ENCODE measurements around the gene SCYGR3. TPM values are rescaled to one million over a fixed set of nuclear protein-coding genes. Genes with fewer than 3 reads are reported as not detected.

The SCYGR3 gene
- total RNA-seq, 2 experiments from 2014 or later: not detected

DNA sequence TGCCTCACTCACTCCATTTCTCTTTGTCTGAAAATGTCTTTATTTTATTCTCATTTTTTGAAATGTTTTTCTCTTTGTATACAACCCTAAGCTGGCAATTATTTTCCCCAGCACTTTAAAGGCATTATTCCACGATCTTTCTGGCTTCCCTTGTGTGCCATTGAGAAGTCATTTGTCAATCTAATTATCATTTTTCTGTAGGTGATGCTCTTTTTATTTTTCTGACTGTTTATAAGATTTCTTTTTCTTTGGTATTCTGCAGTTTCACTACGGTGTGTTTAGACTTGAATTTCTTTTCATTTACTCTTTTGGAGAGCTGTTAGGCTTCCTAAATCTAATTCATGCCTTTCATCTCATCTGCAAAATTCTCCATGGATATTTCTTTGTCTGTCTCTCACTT lies 10.8 kb upstream of the SCYGR3 start:
- Histone ChIP-seq H3K9me3 (ENCODE audit: control insufficient read depth in 1 of 2, insufficient read depth in 1 of 2, low read length in 2 of 2) (no peaks in the 10 kb centered on the region), H3K4me3 (ENCODE audit: low read length) (no peak overlapping the region), H3K27me3 (ENCODE audit: control insufficient read depth in 1 of 2, insufficient read depth in 2 of 2, low read length in 2 of 2) (peaks cover 0 to 4% of the 10 kb centered on the region in 2 experiments), H3K4me1 (ENCODE audit: insufficient read depth, low read length) (no peaks in the 10 kb centered on the region), H3K27ac (ENCODE audit: low read depth in 1 of 2, low read length in 2 of 2) (no peak overlapping the region), H3K36me3 (ENCODE audit: insufficient read depth, low read length) (no peaks in the 10 kb centered on the region)
- DNase-seq (no peak), ATAC-seq (ENCODE audit: poor library complexity) (no peak)
- intact Hi-C loops (cut with DNase I, micrococcal nuclease): no loop called here
- TF ChIP-seq, protein P1, sequence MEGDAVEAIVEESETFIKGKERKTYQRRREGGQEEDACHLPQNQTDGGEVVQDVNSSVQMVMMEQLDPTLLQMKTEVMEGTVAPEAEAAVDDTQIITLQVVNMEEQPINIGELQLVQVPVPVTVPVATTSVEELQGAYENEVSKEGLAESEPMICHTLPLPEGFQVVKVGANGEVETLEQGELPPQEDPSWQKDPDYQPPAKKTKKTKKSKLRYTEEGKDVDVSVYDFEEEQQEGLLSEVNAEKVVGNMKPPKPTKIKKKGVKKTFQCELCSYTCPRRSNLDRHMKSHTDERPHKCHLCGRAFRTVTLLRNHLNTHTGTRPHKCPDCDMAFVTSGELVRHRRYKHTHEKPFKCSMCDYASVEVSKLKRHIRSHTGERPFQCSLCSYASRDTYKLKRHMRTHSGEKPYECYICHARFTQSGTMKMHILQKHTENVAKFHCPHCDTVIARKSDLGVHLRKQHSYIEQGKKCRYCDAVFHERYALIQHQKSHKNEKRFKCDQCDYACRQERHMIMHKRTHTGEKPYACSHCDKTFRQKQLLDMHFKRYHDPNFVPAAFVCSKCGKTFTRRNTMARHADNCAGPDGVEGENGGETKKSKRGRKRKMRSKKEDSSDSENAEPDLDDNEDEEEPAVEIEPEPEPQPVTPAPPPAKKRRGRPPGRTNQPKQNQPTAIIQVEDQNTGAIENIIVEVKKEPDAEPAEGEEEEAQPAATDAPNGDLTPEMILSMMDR (IDR thresholded peaks at IDR 0.05): no peak
- CTCF ChIA-PET: no interaction called here
- Mint-ChIP-seq H3K27me3 (peaks cover 9% of the 10 kb centered on the region), H3K4me3 (no peak overlapping the region), H3K36me3 (ENCODE audit: low read depth) (no peaks in the 10 kb centered on the region), H3K9me3 (no peaks in the 10 kb centered on the region), H3K4me1 (ENCODE audit: low read depth) (no peaks in the 10 kb centered on the region), H3K27ac (no peak overlapping the region)
- POLR2A ChIA-PET: no interaction called here

DNA sequence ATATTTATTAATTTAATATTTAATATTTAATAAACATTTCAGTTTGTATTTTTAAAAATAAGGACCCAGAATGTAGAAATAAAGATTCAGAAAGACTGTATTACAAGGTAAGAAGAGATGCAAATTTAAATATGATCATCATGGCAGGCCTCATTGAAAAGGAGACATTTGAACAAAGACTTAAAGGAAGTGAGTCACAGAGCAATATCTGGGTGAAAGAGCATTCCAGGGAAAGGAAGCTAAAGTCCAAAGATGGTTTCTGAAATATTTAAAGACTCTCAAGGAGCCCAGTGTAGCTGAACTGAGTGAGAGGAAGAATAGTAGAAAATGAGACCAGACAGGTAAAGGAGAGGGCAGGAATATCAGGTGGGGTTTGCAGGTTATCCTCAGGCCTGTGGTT lies 8.6 kb upstream of the SCYGR3 start:
- TF ChIP-seq, protein P1 (IDR thresholded peaks at IDR 0.05): no peak
- no peaks in the 10 kb centered on the region for H3K4me1 Mint-ChIP-seq (ENCODE audit: low read depth)

DNA sequence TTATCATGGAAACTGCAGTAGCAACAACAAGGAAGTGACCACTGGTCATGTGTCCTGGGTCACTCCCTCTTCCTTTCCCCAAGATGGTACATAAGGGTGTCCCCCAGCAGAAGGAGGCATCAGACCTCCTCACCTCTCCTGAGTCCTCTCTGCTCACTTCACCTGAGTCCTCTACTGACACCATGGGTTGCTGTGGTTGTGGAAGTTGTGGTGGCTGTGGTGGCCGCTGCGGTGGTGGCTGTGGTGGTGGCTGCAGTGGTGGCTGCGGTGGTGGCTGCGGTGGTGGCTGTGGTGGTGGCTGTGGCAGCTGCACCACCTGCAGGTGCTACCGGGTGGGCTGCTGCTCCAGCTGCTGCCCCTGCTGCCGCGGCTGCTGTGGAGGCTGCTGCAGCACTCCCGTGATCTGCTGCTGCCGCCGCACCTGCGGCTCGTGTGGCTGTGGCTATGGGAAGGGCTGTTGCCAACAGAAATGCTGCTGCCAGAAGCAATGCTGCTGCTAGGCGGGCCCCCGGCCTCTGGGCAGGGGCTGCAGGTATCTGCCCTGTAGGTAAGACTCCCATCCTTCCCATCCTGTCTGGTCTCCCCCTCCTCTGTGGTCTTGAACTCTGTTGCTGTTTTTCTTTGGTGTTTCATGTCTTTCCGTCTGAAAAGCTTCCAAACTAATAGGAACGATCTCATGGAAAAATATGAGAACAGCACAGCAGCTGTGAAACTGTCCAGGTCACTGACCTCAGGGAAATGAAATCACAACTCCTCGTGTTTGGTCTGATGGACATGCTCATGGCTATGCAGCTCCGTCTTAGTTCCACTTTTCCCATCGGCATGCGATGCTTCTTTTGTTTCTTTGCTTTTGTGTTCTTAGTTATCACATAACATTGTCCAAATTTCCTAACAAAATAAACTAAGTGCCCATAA lies 2.9 kb upstream of the SCYGR3 start, which contains the start of gene SCYGR4:
SCYGR4 (plus strand) TSS at position 183 of the 915 bp plus-strand sequence; CDS start at position 183, 0 bp downstream.
- H3K36me3 ChIP-seq (ENCODE audit: insufficient read depth, low read length): no peaks in the 10 kb centered on the region
- no peaks in the 10 kb centered on the region for H3K36me3 Mint-ChIP-seq (ENCODE audit: low read depth)
- H3K9me3 Mint-ChIP-seq: no peaks in the 10 kb centered on the region
- H3K27me3 Mint-ChIP-seq: peaks cover 14% of the 10 kb centered on the region
- TF ChIP-seq, protein P1 (IDR thresholded peaks at IDR 0.05): no peak
- H3K4me3 Mint-ChIP-seq: no peak within 1 kb of the TSS
- H3K9me3 ChIP-seq (ENCODE audit: control insufficient read depth in 1 of 2, insufficient read depth in 1 of 2, low read length in 2 of 2): peaks cover 0 to 4% of the 10 kb centered on the region in 2 experiments
- H3K27ac Mint-ChIP-seq: no peak within 1 kb of the TSS
- ATAC-seq (ENCODE audit: poor library complexity) (no peak), DNase-seq (no peak)
- intact Hi-C loops (cut with DNase I, micrococcal nuclease): no loop called here
- H3K27ac ChIP-seq (ENCODE audit: low read depth in 1 of 2, low read length in 2 of 2): no peak within 1 kb of the TSS
- POLR2A ChIA-PET: no interaction called here
- H3K4me1 Mint-ChIP-seq (ENCODE audit: low read depth): no peaks in the 10 kb centered on the region
- CTCF ChIA-PET: no interaction called here
- no peak within 1 kb of the TSS for H3K4me3 ChIP-seq (ENCODE audit: low read length)
- H3K4me1 ChIP-seq (ENCODE audit: insufficient read depth, low read length): no peaks in the 10 kb centered on the region
- peaks cover 0 to 4% of the 10 kb centered on the region in 2 experiments for H3K27me3 ChIP-seq (ENCODE audit: control insufficient read depth in 1 of 2, insufficient read depth in 2 of 2, low read length in 2 of 2)

More for the DNA sequence above, 8.6 kb upstream of the SCYGR3 start:
- Histone ChIP-seq H3K27me3 (ENCODE audit: control insufficient read depth in 1 of 2, insufficient read depth in 2 of 2, low read length in 2 of 2) (peaks cover 0 to 4% of the 10 kb centered on the region in 2 experiments), H3K27ac (ENCODE audit: low read depth in 1 of 2, low read length in 2 of 2) (no peak overlapping the region), H3K4me1 (ENCODE audit: insufficient read depth, low read length) (no peaks in the 10 kb centered on the region), H3K9me3 (ENCODE audit: control insufficient read depth in 1 of 2, insufficient read depth in 1 of 2, low read length in 2 of 2) (no peaks in the 10 kb centered on the region), H3K4me3 (ENCODE audit: low read length) (no peak overlapping the region), H3K36me3 (ENCODE audit: insufficient read depth, low read length) (no peaks in the 10 kb centered on the region)
- Mint-ChIP-seq H3K4me3 (no peak overlapping the region), H3K27me3 (no peaks in the 10 kb centered on the region), H3K36me3 (ENCODE audit: low read depth) (no peaks in the 10 kb centered on the region), H3K9me3 (no peaks in the 10 kb centered on the region), H3K27ac (no peak overlapping the region)
- intact Hi-C loops (cut with DNase I, micrococcal nuclease): no loop called here
- ATAC-seq (ENCODE audit: poor library complexity): no peak
- POLR2A ChIA-PET: no interaction called here
- DNase-seq: no peak
- CTCF ChIA-PET: no interaction called here
